22Rv1 (cell line): Measurements from ENCODE around the gene GPRASP2.

Experiments used
- ZFX ChIP-seq: fragments of 450-650 bp; IDR thresholded peaks from 2 replicates; pipeline ENCODE4 v1.6.1; 2017; ENCODE audit warnings: antibody characterized with exemption, borderline replicate concordance
- TF ChIP-seq, protein P1 (sequence below): fragments of 450-650 bp; IDR thresholded peaks from 2 replicates; pipeline ENCODE4 v1.5.1; 2017; ENCODE audit warnings: mild to moderate bottlenecking

DNA sequence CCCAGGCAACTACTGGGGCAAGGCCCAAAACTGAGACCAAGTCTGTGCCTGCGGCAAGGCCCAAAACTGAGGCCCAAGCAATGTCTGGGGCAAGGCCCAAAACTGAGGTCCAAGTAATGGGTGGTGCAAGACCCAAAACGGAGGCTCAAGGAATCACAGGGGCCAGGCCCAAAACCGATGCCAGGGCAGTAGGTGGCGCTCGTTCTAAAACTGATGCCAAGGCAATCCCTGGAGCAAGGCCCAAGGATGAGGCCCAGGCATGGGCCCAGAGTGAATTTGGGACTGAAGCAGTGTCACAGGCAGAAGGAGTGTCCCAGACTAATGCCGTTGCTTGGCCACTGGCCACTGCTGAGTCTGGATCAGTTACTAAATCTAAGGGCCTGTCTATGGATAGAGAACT lies 2.7 kb downstream of the GPRASP2 start:
- TF ChIP-seq, protein P1, sequence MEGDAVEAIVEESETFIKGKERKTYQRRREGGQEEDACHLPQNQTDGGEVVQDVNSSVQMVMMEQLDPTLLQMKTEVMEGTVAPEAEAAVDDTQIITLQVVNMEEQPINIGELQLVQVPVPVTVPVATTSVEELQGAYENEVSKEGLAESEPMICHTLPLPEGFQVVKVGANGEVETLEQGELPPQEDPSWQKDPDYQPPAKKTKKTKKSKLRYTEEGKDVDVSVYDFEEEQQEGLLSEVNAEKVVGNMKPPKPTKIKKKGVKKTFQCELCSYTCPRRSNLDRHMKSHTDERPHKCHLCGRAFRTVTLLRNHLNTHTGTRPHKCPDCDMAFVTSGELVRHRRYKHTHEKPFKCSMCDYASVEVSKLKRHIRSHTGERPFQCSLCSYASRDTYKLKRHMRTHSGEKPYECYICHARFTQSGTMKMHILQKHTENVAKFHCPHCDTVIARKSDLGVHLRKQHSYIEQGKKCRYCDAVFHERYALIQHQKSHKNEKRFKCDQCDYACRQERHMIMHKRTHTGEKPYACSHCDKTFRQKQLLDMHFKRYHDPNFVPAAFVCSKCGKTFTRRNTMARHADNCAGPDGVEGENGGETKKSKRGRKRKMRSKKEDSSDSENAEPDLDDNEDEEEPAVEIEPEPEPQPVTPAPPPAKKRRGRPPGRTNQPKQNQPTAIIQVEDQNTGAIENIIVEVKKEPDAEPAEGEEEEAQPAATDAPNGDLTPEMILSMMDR: 0 out of 2 replicates have a peak, but pooled peaks have one; percentile 20
- TF ChIP-seq ZFX: no peak
